ENCODE results near the gene PAIP2B.

Gene PAIP2B

GRCh38 chr2:71208756-71209155 lies 18.1 kb downstream of the PAIP2B start:
- H3K4me3 ChIP-seq (replicated peaks; ENCODE audit: insufficient read depth, low read length) = no peak overlapping the region
- DNase-seq (ENCODE audit: low read depth in 1 of 2, low spot score in 1 of 2) = no peak
- TF ChIP-seq POLR2AphosphoS5 (IDR thresholded peaks at IDR 0.05; ENCODE audit: low read depth) (no peak), REST (IDR thresholded peaks at IDR 0.05; ENCODE audit: insufficient replicate concordance, low read depth) (no peak)
- peaks cover 5% of the 10 kb centered on the region for H3K27me3 ChIP-seq (ENCODE audit: insufficient read depth, poor library complexity, severe bottlenecking)
- H3K27ac ChIP-seq (replicated peaks) = no peak overlapping the region

GRCh38 chr2:71207601-71208000 lies 19.3 kb downstream of the PAIP2B start:
- Histone ChIP-seq H3K27me3 (ENCODE audit: insufficient read depth, poor library complexity, severe bottlenecking) (peaks cover 5% of the 10 kb centered on the region), H3K4me3 (replicated peaks; ENCODE audit: insufficient read depth, low read length) (no peak overlapping the region), H3K27ac (replicated peaks) (no peak overlapping the region)
- no peak for DNase-seq (ENCODE audit: low read depth in 1 of 2, low spot score in 1 of 2)
- TF ChIP-seq CTCF (IDR thresholded peaks at IDR 0.05; ENCODE audit: insufficient read depth, low read length) (no peak), SPI1 (IDR thresholded peaks at IDR 0.05; ENCODE audit: borderline replicate concordance, low read depth) (no peak), REST (IDR thresholded peaks at IDR 0.05; ENCODE audit: insufficient replicate concordance, low read depth) (no peak), POLR2AphosphoS5 (IDR thresholded peaks at IDR 0.05; ENCODE audit: low read depth) (no peak)

GRCh38 chr2:71206271-71206670 lies 20.6 kb downstream of the PAIP2B start:
- DNase-seq (ENCODE audit: low read depth in 1 of 2, low spot score in 1 of 2) = no peak
- TF ChIP-seq POLR2AphosphoS5 (IDR thresholded peaks at IDR 0.05; ENCODE audit: low read depth) = no peak
- no peak for TF ChIP-seq SPI1 (IDR thresholded peaks at IDR 0.05; ENCODE audit: borderline replicate concordance, low read depth)
- no peak for TF ChIP-seq GABPA (IDR thresholded peaks at IDR 0.05; ENCODE audit: low read depth)
- no peak for TF ChIP-seq REST (IDR thresholded peaks at IDR 0.05; ENCODE audit: insufficient replicate concordance, low read depth)
- TF ChIP-seq CTCF (IDR thresholded peaks at IDR 0.05; ENCODE audit: insufficient read depth, low read length) = no peak
- Histone ChIP-seq H3K4me3 (replicated peaks; ENCODE audit: insufficient read depth, low read length) (no peak overlapping the region), H3K27me3 (ENCODE audit: insufficient read depth, poor library complexity, severe bottlenecking) (peaks cover 5% of the 10 kb centered on the region), H3K27ac (replicated peaks) (no peak overlapping the region)

- DNase-seq (ENCODE audit: low read depth in 1 of 2, low spot score in 1 of 2) = no peak
- no peak for TF ChIP-seq SPI1 (IDR thresholded peaks at IDR 0.05; ENCODE audit: borderline replicate concordance, low read depth)
- no peak for TF ChIP-seq REST (IDR thresholded peaks at IDR 0.05; ENCODE audit: insufficient replicate concordance, low read depth)
- no peak for TF ChIP-seq CTCF (IDR thresholded peaks at IDR 0.05; ENCODE audit: insufficient read depth, low read length)
- TF ChIP-seq GABPA (IDR thresholded peaks at IDR 0.05; ENCODE audit: low read depth) = no peak
- no peak for TF ChIP-seq POLR2AphosphoS5 (IDR thresholded peaks at IDR 0.05; ENCODE audit: low read depth)
- Histone ChIP-seq H3K4me3 (replicated peaks; ENCODE audit: insufficient read depth, low read length) (no peak overlapping the region), H3K27me3 (ENCODE audit: insufficient read depth, poor library complexity, severe bottlenecking) (peaks cover 11% of the 10 kb centered on the region), H3K27ac (replicated peaks) (no peak overlapping the region)
These were observed 35.3 kb downstream of the PAIP2B start for GRCh38 chr2:71191570-71191943.
